ENCODE results near the gene BAHD1.

The BAHD1 gene

DNA sequence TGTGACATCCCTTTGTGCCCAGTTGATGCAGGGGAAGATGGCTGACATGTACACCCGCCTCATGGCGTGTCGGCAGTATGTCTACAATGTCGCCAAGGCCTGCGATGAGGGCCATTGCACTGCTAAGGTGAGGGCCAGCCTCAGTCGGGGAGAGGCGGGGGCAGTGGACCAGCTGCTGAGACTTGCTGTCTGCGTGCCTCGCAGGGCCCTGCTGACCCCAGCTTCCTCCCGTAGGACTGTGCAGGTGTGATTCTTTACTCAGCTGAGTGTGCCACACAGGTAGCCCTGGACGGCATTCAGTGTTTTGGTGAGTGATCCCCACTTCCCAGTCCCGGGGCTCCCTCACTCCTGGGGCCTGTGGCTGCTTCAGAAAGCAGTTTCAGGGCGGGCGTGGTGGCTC, 24.7 kb upstream of the BAHD1 start:
- no peak for ATAC-seq
- TF ChIP-seq, protein P1, sequence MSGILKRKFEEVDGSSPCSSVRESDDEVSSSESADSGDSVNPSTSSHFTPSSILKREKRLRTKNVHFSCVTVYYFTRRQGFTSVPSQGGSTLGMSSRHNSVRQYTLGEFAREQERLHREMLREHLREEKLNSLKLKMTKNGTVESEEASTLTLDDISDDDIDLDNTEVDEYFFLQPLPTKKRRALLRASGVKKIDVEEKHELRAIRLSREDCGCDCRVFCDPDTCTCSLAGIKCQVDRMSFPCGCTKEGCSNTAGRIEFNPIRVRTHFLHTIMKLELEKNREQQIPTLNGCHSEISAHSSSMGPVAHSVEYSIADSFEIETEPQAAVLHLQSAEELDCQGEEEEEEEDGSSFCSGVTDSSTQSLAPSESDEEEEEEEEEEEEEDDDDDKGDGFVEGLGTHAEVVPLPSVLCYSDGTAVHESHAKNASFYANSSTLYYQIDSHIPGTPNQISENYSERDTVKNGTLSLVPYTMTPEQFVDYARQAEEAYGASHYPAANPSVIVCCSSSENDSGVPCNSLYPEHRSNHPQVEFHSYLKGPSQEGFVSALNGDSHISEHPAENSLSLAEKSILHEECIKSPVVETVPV (CRISPR knock-in tag; IDR thresholded peaks at IDR 0.05) = no peak
- no peak for TF ChIP-seq ZFP30 (CRISPR knock-in tag; IDR thresholded peaks at IDR 0.05)
- no peak for TF ChIP-seq ZFP3 (CRISPR knock-in tag; IDR thresholded peaks at IDR 0.05)
- TF ChIP-seq, protein P2, sequence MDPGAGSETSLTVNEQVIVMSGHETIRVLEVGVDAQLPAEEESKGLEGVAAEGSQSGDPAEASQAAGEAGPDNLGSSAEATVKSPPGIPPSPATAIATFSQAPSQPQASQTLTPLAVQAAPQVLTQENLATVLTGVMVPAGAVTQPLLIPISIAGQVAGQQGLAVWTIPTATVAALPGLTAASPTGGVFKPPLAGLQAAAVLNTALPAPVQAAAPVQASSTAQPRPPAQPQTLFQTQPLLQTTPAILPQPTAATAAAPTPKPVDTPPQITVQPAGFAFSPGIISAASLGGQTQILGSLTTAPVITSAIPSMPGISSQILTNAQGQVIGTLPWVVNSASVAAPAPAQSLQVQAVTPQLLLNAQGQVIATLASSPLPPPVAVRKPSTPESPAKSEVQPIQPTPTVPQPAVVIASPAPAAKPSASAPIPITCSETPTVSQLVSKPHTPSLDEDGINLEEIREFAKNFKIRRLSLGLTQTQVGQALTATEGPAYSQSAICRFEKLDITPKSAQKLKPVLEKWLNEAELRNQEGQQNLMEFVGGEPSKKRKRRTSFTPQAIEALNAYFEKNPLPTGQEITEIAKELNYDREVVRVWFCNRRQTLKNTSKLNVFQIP (CRISPR knock-in tag; IDR thresholded peaks at IDR 0.05; ENCODE audit: borderline replicate concordance, low read depth) = no peak
- TF ChIP-seq CSDC2 (CRISPR knock-in tag; IDR thresholded peaks at IDR 0.05) = no peak
- TF ChIP-seq RARB (CRISPR knock-in tag; IDR thresholded peaks at IDR 0.05) = no peak
- TF ChIP-seq, protein P3, sequence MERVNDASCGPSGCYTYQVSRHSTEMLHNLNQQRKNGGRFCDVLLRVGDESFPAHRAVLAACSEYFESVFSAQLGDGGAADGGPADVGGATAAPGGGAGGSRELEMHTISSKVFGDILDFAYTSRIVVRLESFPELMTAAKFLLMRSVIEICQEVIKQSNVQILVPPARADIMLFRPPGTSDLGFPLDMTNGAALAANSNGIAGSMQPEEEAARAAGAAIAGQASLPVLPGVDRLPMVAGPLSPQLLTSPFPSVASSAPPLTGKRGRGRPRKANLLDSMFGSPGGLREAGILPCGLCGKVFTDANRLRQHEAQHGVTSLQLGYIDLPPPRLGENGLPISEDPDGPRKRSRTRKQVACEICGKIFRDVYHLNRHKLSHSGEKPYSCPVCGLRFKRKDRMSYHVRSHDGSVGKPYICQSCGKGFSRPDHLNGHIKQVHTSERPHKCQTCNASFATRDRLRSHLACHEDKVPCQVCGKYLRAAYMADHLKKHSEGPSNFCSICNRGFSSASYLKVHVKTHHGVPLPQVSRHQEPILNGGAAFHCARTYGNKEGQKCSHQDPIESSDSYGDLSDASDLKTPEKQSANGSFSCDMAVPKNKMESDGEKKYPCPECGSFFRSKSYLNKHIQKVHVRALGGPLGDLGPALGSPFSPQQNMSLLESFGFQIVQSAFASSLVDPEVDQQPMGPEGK (CRISPR knock-in tag; IDR thresholded peaks at IDR 0.05; ENCODE audit: borderline replicate concordance) = no peak
- TF ChIP-seq ZC3H10 (CRISPR knock-in tag; IDR thresholded peaks at IDR 0.05) = no peak
- TF ChIP-seq, protein P4, sequence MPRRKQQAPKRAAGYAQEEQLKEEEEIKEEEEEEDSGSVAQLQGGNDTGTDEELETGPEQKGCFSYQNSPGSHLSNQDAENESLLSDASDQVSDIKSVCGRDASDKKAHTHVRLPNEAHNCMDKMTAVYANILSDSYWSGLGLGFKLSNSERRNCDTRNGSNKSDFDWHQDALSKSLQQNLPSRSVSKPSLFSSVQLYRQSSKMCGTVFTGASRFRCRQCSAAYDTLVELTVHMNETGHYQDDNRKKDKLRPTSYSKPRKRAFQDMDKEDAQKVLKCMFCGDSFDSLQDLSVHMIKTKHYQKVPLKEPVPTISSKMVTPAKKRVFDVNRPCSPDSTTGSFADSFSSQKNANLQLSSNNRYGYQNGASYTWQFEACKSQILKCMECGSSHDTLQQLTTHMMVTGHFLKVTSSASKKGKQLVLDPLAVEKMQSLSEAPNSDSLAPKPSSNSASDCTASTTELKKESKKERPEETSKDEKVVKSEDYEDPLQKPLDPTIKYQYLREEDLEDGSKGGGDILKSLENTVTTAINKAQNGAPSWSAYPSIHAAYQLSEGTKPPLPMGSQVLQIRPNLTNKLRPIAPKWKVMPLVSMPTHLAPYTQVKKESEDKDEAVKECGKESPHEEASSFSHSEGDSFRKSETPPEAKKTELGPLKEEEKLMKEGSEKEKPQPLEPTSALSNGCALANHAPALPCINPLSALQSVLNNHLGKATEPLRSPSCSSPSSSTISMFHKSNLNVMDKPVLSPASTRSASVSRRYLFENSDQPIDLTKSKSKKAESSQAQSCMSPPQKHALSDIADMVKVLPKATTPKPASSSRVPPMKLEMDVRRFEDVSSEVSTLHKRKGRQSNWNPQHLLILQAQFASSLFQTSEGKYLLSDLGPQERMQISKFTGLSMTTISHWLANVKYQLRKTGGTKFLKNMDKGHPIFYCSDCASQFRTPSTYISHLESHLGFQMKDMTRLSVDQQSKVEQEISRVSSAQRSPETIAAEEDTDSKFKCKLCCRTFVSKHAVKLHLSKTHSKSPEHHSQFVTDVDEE (CRISPR knock-in tag; IDR thresholded peaks at IDR 0.05) = no peak
- TF ChIP-seq BACH2 (CRISPR knock-in tag; IDR thresholded peaks at IDR 0.05; ENCODE audit: borderline replicate concordance) = no peak
- no peak for TF ChIP-seq TCF4 (CRISPR knock-in tag; IDR thresholded peaks at IDR 0.05; ENCODE audit: borderline replicate concordance)
- no peak for TF ChIP-seq SNAI2 (CRISPR knock-in tag; IDR thresholded peaks at IDR 0.05)
- TF ChIP-seq ISL1 (CRISPR knock-in tag; IDR thresholded peaks at IDR 0.05) = no peak
- no peak for TF ChIP-seq TOX (CRISPR knock-in tag; IDR thresholded peaks at IDR 0.05; ENCODE audit: borderline replicate concordance)
- TF ChIP-seq PPARA (CRISPR knock-in tag; IDR thresholded peaks at IDR 0.05; ENCODE audit: borderline replicate concordance) = no peak

DNA sequence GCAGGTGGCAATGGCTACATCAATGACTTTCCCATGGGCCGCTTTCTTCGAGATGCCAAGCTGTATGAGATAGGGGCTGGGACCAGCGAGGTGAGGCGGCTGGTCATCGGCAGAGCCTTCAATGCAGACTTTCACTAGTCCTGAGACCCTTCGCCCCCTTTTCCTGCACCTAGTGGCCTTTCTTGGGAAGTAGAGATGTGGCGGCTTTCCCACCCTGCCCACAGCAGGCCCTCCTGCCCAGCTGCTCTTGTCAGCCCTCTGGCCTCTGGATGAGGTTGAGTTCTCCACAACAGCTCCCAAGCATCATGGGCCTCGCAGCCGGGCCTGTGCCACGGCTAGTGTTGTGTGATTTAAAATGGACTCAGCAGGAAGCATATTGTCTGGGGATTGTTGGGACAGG, 22.6 kb upstream of the BAHD1 start:
- TF ChIP-seq, protein P3 (CRISPR knock-in tag; IDR thresholded peaks at IDR 0.05; ENCODE audit: borderline replicate concordance) = no peak
- TF ChIP-seq ZC3H10 (CRISPR knock-in tag; IDR thresholded peaks at IDR 0.05) = no peak
- no peak for TF ChIP-seq GLIS3 (CRISPR knock-in tag; IDR thresholded peaks at IDR 0.05)
- TF ChIP-seq ISL1 (CRISPR knock-in tag; IDR thresholded peaks at IDR 0.05) = no peak
- no peak for TF ChIP-seq ZFP30 (CRISPR knock-in tag; IDR thresholded peaks at IDR 0.05)
- ATAC-seq = no peak

DNA sequence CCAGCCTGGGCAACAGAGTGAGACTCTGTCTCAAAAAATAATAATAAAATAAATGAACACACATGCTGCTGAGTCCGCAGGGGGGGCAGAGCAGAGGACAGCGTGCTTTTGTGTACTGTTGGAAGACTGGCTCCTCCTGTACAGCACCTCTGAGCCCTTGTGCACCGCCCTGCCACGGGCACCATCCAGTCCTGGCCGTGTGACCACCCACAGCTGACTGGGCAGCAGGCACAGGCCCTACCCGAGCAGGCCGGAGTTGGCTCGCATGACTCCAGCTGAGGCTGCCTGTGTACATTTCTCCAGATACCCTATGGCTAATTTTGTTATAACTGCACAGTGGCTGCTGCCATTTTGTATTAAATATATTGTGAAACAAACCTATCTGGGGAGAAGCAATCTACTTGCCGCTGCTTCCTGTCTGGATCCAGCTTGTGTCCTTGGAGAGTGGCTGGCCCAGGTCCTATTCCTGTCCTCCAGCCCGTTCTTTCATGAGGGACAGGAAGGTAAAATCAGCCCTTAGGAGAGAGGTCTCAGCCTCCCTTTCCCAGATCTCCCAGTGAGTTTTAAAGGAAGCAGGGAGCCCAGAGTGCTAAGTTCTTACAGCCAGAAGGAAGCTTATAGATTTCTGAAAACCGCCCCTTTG, 20.6 kb upstream of the BAHD1 start:
- no peak for ATAC-seq
- TF ChIP-seq, protein P4 (CRISPR knock-in tag; IDR thresholded peaks at IDR 0.05) = no peak
- TF ChIP-seq ESRRG (CRISPR knock-in tag; IDR thresholded peaks at IDR 0.05) (no peak), PPARA (CRISPR knock-in tag; IDR thresholded peaks at IDR 0.05; ENCODE audit: borderline replicate concordance) (no peak), ZC3H10 (CRISPR knock-in tag; IDR thresholded peaks at IDR 0.05) (no peak), SNAI2 (CRISPR knock-in tag; IDR thresholded peaks at IDR 0.05) (no peak), ARNTL (CRISPR knock-in tag; IDR thresholded peaks at IDR 0.05; ENCODE audit: borderline replicate concordance, low read depth) (no peak), CSDC2 (CRISPR knock-in tag; IDR thresholded peaks at IDR 0.05) (no peak), GLIS3 (CRISPR knock-in tag; IDR thresholded peaks at IDR 0.05) (no peak)
- TF ChIP-seq, protein P2 (CRISPR knock-in tag; IDR thresholded peaks at IDR 0.05; ENCODE audit: borderline replicate concordance, low read depth) = no peak
- TF ChIP-seq, protein P5, sequence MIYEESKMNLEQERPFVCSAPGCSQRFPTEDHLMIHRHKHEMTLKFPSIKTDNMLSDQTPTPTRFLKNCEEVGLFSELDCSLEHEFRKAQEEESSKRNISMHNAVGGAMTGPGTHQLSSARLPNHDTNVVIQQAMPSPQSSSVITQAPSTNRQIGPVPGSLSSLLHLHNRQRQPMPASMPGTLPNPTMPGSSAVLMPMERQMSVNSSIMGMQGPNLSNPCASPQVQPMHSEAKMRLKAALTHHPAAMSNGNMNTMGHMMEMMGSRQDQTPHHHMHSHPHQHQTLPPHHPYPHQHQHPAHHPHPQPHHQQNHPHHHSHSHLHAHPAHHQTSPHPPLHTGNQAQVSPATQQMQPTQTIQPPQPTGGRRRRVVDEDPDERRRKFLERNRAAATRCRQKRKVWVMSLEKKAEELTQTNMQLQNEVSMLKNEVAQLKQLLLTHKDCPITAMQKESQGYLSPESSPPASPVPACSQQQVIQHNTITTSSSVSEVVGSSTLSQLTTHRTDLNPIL (CRISPR knock-in tag; IDR thresholded peaks at IDR 0.05; ENCODE audit: low read depth) = no peak

Measured in SK-N-SH treated with all-trans-retinoic acid at 6 μM for 48 hours (cell line).